Measurements from ENCODE around the gene KERA. TPM values are rescaled to one million over a fixed set of nuclear protein-coding genes. Genes with fewer than 3 reads are reported as not detected.
A peak's percentile ranks its signal among the peaks of the same experiment; 100 is the strongest.

The KERA gene
- total and polyA plus RNA-seq, 2 of the 4 experiments (the other 2 are of a cell fraction): not detected

- no CpG with 5 or more reads among the region's 4 CpGs for WGBS, 2 experiments (ENCODE audit: extremely low coverage in 2 of 2, insufficient read length in 1 of 2)
- Histone ChIP-seq H3K23ac (ENCODE audit: low read depth, low read length) (no peak overlapping the region), H2AK9ac (replicated peaks; ENCODE audit: low read depth, low read length, poor library complexity) (no peak overlapping the region), H3K18ac (ENCODE audit: low read depth, low read length) (no peak overlapping the region; the same call in 1 of the 2 replicates), H2AFZ (replicated peaks; ENCODE audit: low read length, poor library complexity) (no peak overlapping the region), H2AK5ac (ENCODE audit: low read depth, low read length) (no peak overlapping the region), H3K27me3 (ENCODE audit: control insufficient read depth, insufficient read depth, low read length) (no peaks in the 10 kb centered on the region), H4K20me1 (ENCODE audit: insufficient read depth, low read length) (no peaks in the 10 kb centered on the region), H4K91ac (ENCODE audit: insufficient read depth, low read depth, low read length) (no peak overlapping the region), H3K36me3 (ENCODE audit: control insufficient read depth, insufficient read depth, low read length) (no peaks in the 10 kb centered on the region), H3K27ac (ENCODE audit: insufficient read depth, low read length) (no peak overlapping the region), H3K4me2 (ENCODE audit: low read depth, low read length) (no peak overlapping the region), H4K5ac (ENCODE audit: low read depth, low read length) (no peak overlapping the region), H3K4me3 (ENCODE audit: insufficient read depth, low read depth, low read length) (no peak overlapping the region), H2BK20ac (ENCODE audit: low read depth, low read length) (no peak overlapping the region), H3K9me1 (ENCODE audit: insufficient read depth, low read length) (no peaks in the 10 kb centered on the region), H2BK5ac (ENCODE audit: low read depth, low read length, poor library complexity, severe bottlenecking) (no peak overlapping the region), H4K8ac (ENCODE audit: low read depth in 2 of 2, low read length in 2 of 2) (no peak overlapping the region), H3K4me1 (ENCODE audit: control insufficient read depth, insufficient read depth, low read length) (no peaks in the 10 kb centered on the region), H2BK15ac (ENCODE audit: low read depth, low read length) (0 out of 3 replicates have a peak overlapping the region, but pooled peaks have one; percentile 8), H3K79me1 (ENCODE audit: low read depth in 1 of 2, low read length in 2 of 2) (no peaks in the 10 kb centered on the region), H3K56ac (ENCODE audit: extremely low read depth, insufficient read depth, low read length) (no peak overlapping the region), H2BK120ac (ENCODE audit: low read depth, low read length) (no peak overlapping the region), H3K14ac (replicated peaks; ENCODE audit: low read depth, low read length) (no peak overlapping the region), H3K9me3 (ENCODE audit: control insufficient read depth, insufficient read depth, low read length) (no peaks in the 10 kb centered on the region), H3K9ac (ENCODE audit: low read depth, low read length) (no peak overlapping the region), H3K4ac (ENCODE audit: low read depth, low read length) (no peak overlapping the region)
- POLR2A ChIA-PET (ENCODE audit: unreplicated experiment): no interaction called here
- in situ Hi-C loops (cut with MboI; ENCODE audit: low sequenced_read_pairs) (no loop called here), dilution Hi-C loops (cut with HindIII; ENCODE audit: low sequenced_read_pairs, unreplicated experiment) (no loop called here), intact Hi-C loops (cut with micrococcal nuclease) (no loop called here)
- CTCF ChIA-PET: no interaction called here
- TF ChIP-seq, protein P1, sequence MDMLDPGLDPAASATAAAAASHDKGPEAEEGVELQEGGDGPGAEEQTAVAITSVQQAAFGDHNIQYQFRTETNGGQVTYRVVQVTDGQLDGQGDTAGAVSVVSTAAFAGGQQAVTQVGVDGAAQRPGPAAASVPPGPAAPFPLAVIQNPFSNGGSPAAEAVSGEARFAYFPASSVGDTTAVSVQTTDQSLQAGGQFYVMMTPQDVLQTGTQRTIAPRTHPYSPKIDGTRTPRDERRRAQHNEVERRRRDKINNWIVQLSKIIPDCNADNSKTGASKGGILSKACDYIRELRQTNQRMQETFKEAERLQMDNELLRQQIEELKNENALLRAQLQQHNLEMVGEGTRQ (IDR thresholded peaks at IDR 0.05; ENCODE audit: low read depth, low read length): no peak
- TF ChIP-seq RFX5 (IDR thresholded peaks at IDR 0.05; ENCODE audit: low read depth, low read length) (no peak), CEBPB (IDR thresholded peaks at IDR 0.05; ENCODE audit: low read depth, low read length) (no peak), MAFK (IDR thresholded peaks at IDR 0.05; ENCODE audit: low read depth, low read length) (no peak), CHD1 (IDR thresholded peaks at IDR 0.05; ENCODE audit: low read depth, low read length) (no peak), MAZ (IDR thresholded peaks at IDR 0.05; ENCODE audit: borderline replicate concordance, low read depth, low read length) (no peak), POLR2A (IDR thresholded peaks at IDR 0.05; ENCODE audit: low read depth, low read length) (no peak), BHLHE40 (IDR thresholded peaks at IDR 0.05; ENCODE audit: low read depth, low read length) (no peak), RAD21 (IDR thresholded peaks at IDR 0.05; ENCODE audit: low read length) (no peak), NFE2L2 (IDR thresholded peaks at IDR 0.05; ENCODE audit: low read depth, low read length) (no peak), RCOR1 (IDR thresholded peaks at IDR 0.05; ENCODE audit: insufficient replicate concordance, low read length) (no peak), MXI1 (IDR thresholded peaks at IDR 0.05; ENCODE audit: borderline replicate concordance, low read depth, low read length) (no peak), SMC3 (IDR thresholded peaks at IDR 0.05; ENCODE audit: low read depth, low read length) (no peak), FOS (IDR thresholded peaks at IDR 0.05; ENCODE audit: low read depth, low read length) (no peak)
- TF ChIP-seq, protein P2, sequence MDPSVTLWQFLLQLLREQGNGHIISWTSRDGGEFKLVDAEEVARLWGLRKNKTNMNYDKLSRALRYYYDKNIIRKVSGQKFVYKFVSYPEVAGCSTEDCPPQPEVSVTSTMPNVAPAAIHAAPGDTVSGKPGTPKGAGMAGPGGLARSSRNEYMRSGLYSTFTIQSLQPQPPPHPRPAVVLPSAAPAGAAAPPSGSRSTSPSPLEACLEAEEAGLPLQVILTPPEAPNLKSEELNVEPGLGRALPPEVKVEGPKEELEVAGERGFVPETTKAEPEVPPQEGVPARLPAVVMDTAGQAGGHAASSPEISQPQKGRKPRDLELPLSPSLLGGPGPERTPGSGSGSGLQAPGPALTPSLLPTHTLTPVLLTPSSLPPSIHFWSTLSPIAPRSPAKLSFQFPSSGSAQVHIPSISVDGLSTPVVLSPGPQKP (IDR thresholded peaks at IDR 0.05; ENCODE audit: borderline replicate concordance, low read depth, low read length): no peak
- TF ChIP-seq, protein P3, sequence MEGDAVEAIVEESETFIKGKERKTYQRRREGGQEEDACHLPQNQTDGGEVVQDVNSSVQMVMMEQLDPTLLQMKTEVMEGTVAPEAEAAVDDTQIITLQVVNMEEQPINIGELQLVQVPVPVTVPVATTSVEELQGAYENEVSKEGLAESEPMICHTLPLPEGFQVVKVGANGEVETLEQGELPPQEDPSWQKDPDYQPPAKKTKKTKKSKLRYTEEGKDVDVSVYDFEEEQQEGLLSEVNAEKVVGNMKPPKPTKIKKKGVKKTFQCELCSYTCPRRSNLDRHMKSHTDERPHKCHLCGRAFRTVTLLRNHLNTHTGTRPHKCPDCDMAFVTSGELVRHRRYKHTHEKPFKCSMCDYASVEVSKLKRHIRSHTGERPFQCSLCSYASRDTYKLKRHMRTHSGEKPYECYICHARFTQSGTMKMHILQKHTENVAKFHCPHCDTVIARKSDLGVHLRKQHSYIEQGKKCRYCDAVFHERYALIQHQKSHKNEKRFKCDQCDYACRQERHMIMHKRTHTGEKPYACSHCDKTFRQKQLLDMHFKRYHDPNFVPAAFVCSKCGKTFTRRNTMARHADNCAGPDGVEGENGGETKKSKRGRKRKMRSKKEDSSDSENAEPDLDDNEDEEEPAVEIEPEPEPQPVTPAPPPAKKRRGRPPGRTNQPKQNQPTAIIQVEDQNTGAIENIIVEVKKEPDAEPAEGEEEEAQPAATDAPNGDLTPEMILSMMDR (conservative IDR thresholded peaks at IDR 0.05; ENCODE audit: low read depth, low read length): no peak
- ATAC-seq (ENCODE audit: low read depth) (peak; percentile 59), DNase-seq (peak; percentile 72)
- BruUV-seq (replicated peaks): no TSS peak
Measured at GRCh38 chr12:91053951-91054715, 3.7 kb downstream of the KERA start.

Measured in IMR-90 (cell line).